SK-N-SH (cell line): ENCODE measurements around the gene IL6ST. TPM values are rescaled to one million over a fixed set of nuclear protein-coding genes. Genes with fewer than 3 reads are reported as not detected.

Experiments
- CTCF ChIA-PET: fragments of 300-600, 350-600 bp; formaldehyde crosslinking; extraction: SDS; loops from one replicate; lab custom pipeline; 2021; lab: Yijun Ruan, JAX
- POLR2A ChIA-PET: fragments of 350-600 bp; sonication (Branson Sonifier 250); formaldehyde crosslinking; extraction: SDS; loops from one replicate; lab custom pipeline; 2020; ENCODE audit warnings: antibody characterized with exemption, inconsistent platforms; lab: Yijun Ruan, JAX
- DNase-seq: peaks from one replicate; pipeline ENCODE4 v3.0.0; 2012
- H2AFZ ChIP-seq: fragments of 200-600 bp; sonication (generic); 2 replicates; pipeline ENCODE4 v1.8.1; 2016; ENCODE audit warnings: antibody characterized with exemption, mild to moderate bottlenecking, low read depth
- H3F3A ChIP-seq: fragments of 200-600 bp; sonication (generic); replicated peaks from 2 replicates; pipeline ENCODE3; 2016; ENCODE audit warnings: antibody characterized with exemption, mild to moderate bottlenecking; ENCODE audit not compliant: insufficient read depth
- H3K27ac ChIP-seq, 2 experiments: fragments of 200-500 bp in 1 of 2; fragments of 200-600 bp in 1 of 2; sonication (Bioruptor generic) in 1 of 2; sonication (generic), shearing (Covaris generic) in 1 of 2; 2 replicates each; pipeline versions ENCODE4 v1.5.1 to v1.6.1; 2014 to 2016; ENCODE audit warnings: low read depth in 2 of 2, inconsistent platforms in 1 of 2, low read length in 1 of 2, mild to moderate bottlenecking in 1 of 2, mixed read lengths in 1 of 2
- H3K27me3 ChIP-seq: fragments of 200-600 bp; sonication (generic), shearing (Covaris generic); 2 replicates; pipeline ENCODE4 v1.6.1; 2016; ENCODE audit warnings: mixed run types; ENCODE audit not compliant: insufficient read depth
- H3K36me3 ChIP-seq, 2 experiments: fragments of 200-500 bp in 1 of 2; fragments of 200-600 bp in 1 of 2; sonication (Bioruptor generic) in 1 of 2; sonication (generic) in 1 of 2; replicated peaks in 1 of 2; 2 replicates each; pipeline versions ENCODE3 to v1.5.1; 2014 to 2016; ENCODE audit warnings: low read length in 1 of 2, mild to moderate bottlenecking in 1 of 2; ENCODE audit not compliant: insufficient read depth in 2 of 2, control insufficient read depth in 1 of 2
- H3K4me1 ChIP-seq, 2 experiments: fragments of 200-500 bp in 1 of 2; fragments of 200-600 bp in 1 of 2; sonication (Bioruptor generic) in 1 of 2; sonication (generic), shearing (Covaris generic) in 1 of 2; 2 replicates each; pipeline versions ENCODE4 v1.5.1 to v1.6.1; 2014 to 2016; ENCODE audit warnings: low read depth in 1 of 2, low read length in 1 of 2, mixed run types in 1 of 2; ENCODE audit not compliant: insufficient read depth in 2 of 2, control insufficient read depth in 1 of 2
- H3K4me2 ChIP-seq: fragments of 200-600 bp; sonication (generic), shearing (Covaris generic); 2 replicates; pipeline ENCODE4 v1.6.1; 2017; ENCODE audit warnings: mixed run types
- H3K4me3 ChIP-seq, 2 experiments: fragments of 200-500 bp in 1 of 2; fragments of 200-600 bp in 1 of 2; sonication (Bioruptor generic) in 1 of 2; sonication (generic), shearing (Covaris generic) in 1 of 2; 2 replicates each; pipeline versions ENCODE4 v1.5.1 to v1.8.1; 2014 to 2016; ENCODE audit warnings: low read depth in 2 of 2, inconsistent platforms in 1 of 2, low read length in 1 of 2, mild to moderate bottlenecking in 1 of 2, mixed read lengths in 1 of 2, moderate library complexity in 1 of 2
- H3K79me2 ChIP-seq: fragments of 200-600 bp; sonication (generic); 2 replicates; pipeline ENCODE4 v1.8.1; 2017; ENCODE audit warnings: mild to moderate bottlenecking; ENCODE audit not compliant: insufficient read depth
- H3K9ac ChIP-seq: fragments of 200-600 bp; sonication (generic); 2 replicates; pipeline ENCODE4 v1.6.1; 2017; ENCODE audit warnings: mixed run types
- H3K9me2 ChIP-seq: fragments of 200-600 bp; sonication (generic); 2 replicates; pipeline ENCODE4 v1.6.1; 2017; ENCODE audit warnings: mixed run types
- H3K9me3 ChIP-seq: fragments of 200-600 bp; sonication (generic); 2 replicates; pipeline ENCODE4 v1.6.1; 2017; ENCODE audit warnings: mixed run types, mild to moderate bottlenecking, moderate library complexity
- H4K20me1 ChIP-seq: fragments of 200-600 bp; sonication (generic); 2 replicates; pipeline ENCODE4 v1.6.1; 2017; ENCODE audit warnings: mild to moderate bottlenecking, mixed run types; ENCODE audit not compliant: insufficient read depth
- CHD2 ChIP-seq: fragments of 150-350 bp; IDR thresholded peaks from 2 replicates; pipeline ENCODE4 v1.6.1; 2018; ENCODE audit warnings: low read length; ENCODE audit not compliant: partially characterized antibody
- ELF1 ChIP-seq: IDR thresholded peaks from 2 replicates; pipeline ENCODE4 v1.4.0; 2012
- EZH2phosphoT487 ChIP-seq: fragments of 200-600 bp; sonication (generic); IDR thresholded peaks from 2 replicates; pipeline ENCODE4 v1.6.1; 2017; ENCODE audit warnings: low read depth, mixed run types, mild to moderate bottlenecking, antibody characterized with exemption, moderate library complexity, borderline replicate concordance
- FOXM1 ChIP-seq: IDR thresholded peaks from 2 replicates; pipeline ENCODE4 v1.4.0; 2012; ENCODE audit warnings: low read depth, mild to moderate bottlenecking
- GATA2 ChIP-seq: sonication (generic); formaldehyde crosslinking; IDR thresholded peaks from 2 replicates; pipeline ENCODE4 v1.5.0; 2020; ENCODE audit warnings: mild to moderate bottlenecking, missing genetic modification reagents
- MEF2A ChIP-seq: IDR thresholded peaks from 2 replicates; pipeline ENCODE4 v1.4.0; 2012; ENCODE audit warnings: low read depth, borderline replicate concordance
- NFIC ChIP-seq: IDR thresholded peaks from 2 replicates; pipeline ENCODE4 v1.4.0; 2012; ENCODE audit warnings: borderline replicate concordance
- PBX3 ChIP-seq: IDR thresholded peaks from 2 replicates; pipeline ENCODE4; 2012
- POLR2AphosphoS5 ChIP-seq: IDR thresholded peaks from 2 replicates; pipeline ENCODE4 v1.6.1; 2012; ENCODE audit warnings: low read depth, low read length
- RAD21 ChIP-seq: IDR thresholded peaks from 2 replicates; pipeline ENCODE4 v1.6.1; 2012; ENCODE audit warnings: mild to moderate bottlenecking, low read length
- RCOR1 ChIP-seq: fragments of 150-350 bp; IDR thresholded peaks from 2 replicates; pipeline ENCODE4 v1.6.1; 2017; ENCODE audit warnings: antibody characterized with exemption, low read length
- RFX5 ChIP-seq: IDR thresholded peaks from 2 replicates; pipeline ENCODE4 v1.6.1; 2012; ENCODE audit warnings: mild to moderate bottlenecking, improper control_type of control experiment, low read length
- RXRA ChIP-seq: IDR thresholded peaks from 2 replicates; pipeline ENCODE4 v1.4.0; 2012; ENCODE audit warnings: low read depth, mild to moderate bottlenecking, borderline replicate concordance
- SIN3A ChIP-seq: IDR thresholded peaks from 2 replicates; pipeline ENCODE4 v1.6.1; 2012; ENCODE audit warnings: low read depth, mild to moderate bottlenecking, low read length, moderate library complexity, borderline replicate concordance
- SMC3 ChIP-seq: IDR thresholded peaks from 2 replicates; pipeline ENCODE4 v1.6.1; 2012; ENCODE audit warnings: low read depth, low read length, improper control_type of control experiment
- TAF1 ChIP-seq: IDR thresholded peaks from 2 replicates; pipeline ENCODE4 v1.6.1; 2012; ENCODE audit warnings: low read depth, mild to moderate bottlenecking, low read length, moderate library complexity, borderline replicate concordance
- YY1 ChIP-seq: IDR thresholded peaks from 2 replicates; pipeline ENCODE4 v1.4.0; 2012; ENCODE audit warnings: low read depth, mild to moderate bottlenecking
- WGBS: methylation state at CpG from one replicate; pipeline ENCODE4 v1.1.6; 2017; ENCODE audit warnings: low lambda C conversion rate; 5-methylcytosine and 5-hydroxymethylcytosine counted together
- polyA plus RNA-seq, 3 experiments: library from polyadenylated mRNA; depleted of rRNA; stranded (reverse); fragments of >200 nt; gene quantifications; 2 replicates each; pipeline ENCODE4 v1.2.3, GENCODE V29; 2012
- small RNA-seq, 7 experiments: library from RNA; depleted of rRNA; stranded (forward); fragments of <200 nt; gene quantifications; one replicate each; pipeline ENCODE3, GENCODE V24; 2012

The IL6ST gene
- polyA plus RNA-seq, 1 of the 3 experiments (the other 2 are of a cell fraction): 16.0 TPM

GRCh38 chr5:55888205-55888604, 106.6 kb downstream of the IL6ST start:
- Histone ChIP-seq H3K9me3 (no peaks in the 10 kb centered on the region), H3K9ac (no peak overlapping the region), H3K36me3 (no peaks in the 10 kb centered on the region), H3K27me3 (no peaks in the 10 kb centered on the region), H3K79me2 (no peaks in the 10 kb centered on the region), H3K27ac (no peak overlapping the region), H3K4me2 (no peak overlapping the region), H3F3A (no peaks in the 10 kb centered on the region), H2AFZ (no peak overlapping the region), H3K9me2 (no peaks in the 10 kb centered on the region), H3K4me1 (no peaks in the 10 kb centered on the region), H4K20me1 (no peaks in the 10 kb centered on the region), H3K4me3 (no peak overlapping the region)
- TF ChIP-seq MEF2A (no peak), SIN3A (no peak)
- WGBS: 97% methylated on average over 5 of the region's 5 CpGs
- CTCF ChIA-PET: interaction anchor here (1.9 kb wide), 1 partner anchor 12 kb away, joined by 4 read pairs; no protein-coding TSS in a partner anchor
- POLR2A ChIA-PET: no interaction called here
- DNase-seq: no peak

- no peaks in the 10 kb centered on the region for H4K20me1 ChIP-seq
- H2AFZ ChIP-seq: no peak overlapping the region
- no peak overlapping the region for H3K4me3 ChIP-seq
- ChIA-PET POLR2A (no interaction called here), CTCF (no interaction called here)
- DNase-seq: no peak
- 91% methylated on average over 9 of the region's 9 CpGs for WGBS
- H3K9ac ChIP-seq: no peak overlapping the region
- no peaks in the 10 kb centered on the region for H3K36me3 ChIP-seq
- H3K27ac ChIP-seq: no peak overlapping the region
- H3K27me3 ChIP-seq: no peaks in the 10 kb centered on the region
- no peaks in the 10 kb centered on the region for H3F3A ChIP-seq
- no peak overlapping the region for H3K4me2 ChIP-seq
- H3K9me3 ChIP-seq: no peaks in the 10 kb centered on the region
- TF ChIP-seq POLR2AphosphoS5: no peak
- TF ChIP-seq RCOR1: no peak
- no peak for TF ChIP-seq RXRA
- no peak for TF ChIP-seq RAD21
- TF ChIP-seq CHD2: no peak
- TF ChIP-seq PBX3: no peak
- TF ChIP-seq MEF2A: no peak
- TF ChIP-seq TAF1: no peak
- no peak for TF ChIP-seq SMC3
- no peak for TF ChIP-seq GATA2 (CRISPR knock-in tag)
- no peak for TF ChIP-seq FOXM1
- TF ChIP-seq ELF1: no peak
- no peak for TF ChIP-seq EZH2phosphoT487
- no peak for TF ChIP-seq SIN3A
- TF ChIP-seq RFX5: no peak
- TF ChIP-seq YY1: no peak
- TF ChIP-seq NFIC: no peak
- no peaks in the 10 kb centered on the region for H3K4me1 ChIP-seq
- no peaks in the 10 kb centered on the region for H3K79me2 ChIP-seq
- no peaks in the 10 kb centered on the region for H3K9me2 ChIP-seq
Observed at GRCh38 chr5:55885359-55885758, 109.4 kb downstream of the IL6ST start.

Small RNA genes within 50 kb of the gene (small RNA-seq; reads per million reads assigned to genes)
- gene AC016596.1 (0 reads per million in 7 experiments), gene RF01210 (0 reads per million in 7 experiments)

Other genes with a start within 250 kb of the IL6ST start
- gene IL31RA, start 143.6 kb downstream of the IL6ST start, polyA plus RNA-seq (2012; rRNA removed): 0.20 and 0.24 TPM in 2 replicates
- gene ANKRD55, start 238.4 kb upstream of the IL6ST start, polyA plus RNA-seq (2012; rRNA removed): not detected in 2 replicates